ENCODE measurements around the gene HOXA4.

DNA sequence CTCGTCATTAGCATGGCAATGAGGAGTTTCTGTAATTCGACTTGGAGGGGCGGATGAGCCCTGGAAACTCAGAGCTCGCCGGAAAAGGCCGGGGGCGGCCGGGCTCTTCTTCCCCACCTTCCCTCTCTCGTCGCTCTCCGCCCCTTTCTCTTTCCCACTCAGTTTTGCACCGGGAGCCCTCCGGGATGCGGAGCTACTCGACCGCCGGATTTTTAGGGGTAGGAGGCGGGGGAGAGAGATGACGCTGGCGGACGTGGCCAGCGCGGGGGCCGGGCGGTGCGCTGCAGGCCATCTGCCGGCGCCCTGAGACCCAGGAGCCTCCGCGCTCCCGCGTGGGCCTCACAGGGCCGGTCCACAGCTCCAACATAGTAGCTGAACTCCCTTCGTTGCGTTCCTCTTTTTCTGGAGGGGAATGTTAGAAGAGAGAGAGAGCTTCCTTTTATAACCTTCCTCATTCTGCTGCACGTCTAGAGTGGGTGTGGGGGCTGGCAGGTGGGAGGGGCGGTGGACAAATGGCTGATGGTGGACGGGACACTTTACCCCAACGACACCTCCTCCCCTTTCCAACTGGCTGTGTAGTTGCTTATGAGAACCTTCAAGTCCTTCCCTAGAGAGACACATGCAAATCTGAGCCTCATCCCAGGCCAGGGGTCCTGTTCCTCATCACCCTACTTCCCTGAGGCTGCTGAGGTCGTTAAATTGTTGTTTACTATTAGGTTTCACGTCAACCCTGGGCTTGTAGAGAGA lies 33.6 kb downstream of the HOXA4 start:
- TF ChIP-seq, protein P1, sequence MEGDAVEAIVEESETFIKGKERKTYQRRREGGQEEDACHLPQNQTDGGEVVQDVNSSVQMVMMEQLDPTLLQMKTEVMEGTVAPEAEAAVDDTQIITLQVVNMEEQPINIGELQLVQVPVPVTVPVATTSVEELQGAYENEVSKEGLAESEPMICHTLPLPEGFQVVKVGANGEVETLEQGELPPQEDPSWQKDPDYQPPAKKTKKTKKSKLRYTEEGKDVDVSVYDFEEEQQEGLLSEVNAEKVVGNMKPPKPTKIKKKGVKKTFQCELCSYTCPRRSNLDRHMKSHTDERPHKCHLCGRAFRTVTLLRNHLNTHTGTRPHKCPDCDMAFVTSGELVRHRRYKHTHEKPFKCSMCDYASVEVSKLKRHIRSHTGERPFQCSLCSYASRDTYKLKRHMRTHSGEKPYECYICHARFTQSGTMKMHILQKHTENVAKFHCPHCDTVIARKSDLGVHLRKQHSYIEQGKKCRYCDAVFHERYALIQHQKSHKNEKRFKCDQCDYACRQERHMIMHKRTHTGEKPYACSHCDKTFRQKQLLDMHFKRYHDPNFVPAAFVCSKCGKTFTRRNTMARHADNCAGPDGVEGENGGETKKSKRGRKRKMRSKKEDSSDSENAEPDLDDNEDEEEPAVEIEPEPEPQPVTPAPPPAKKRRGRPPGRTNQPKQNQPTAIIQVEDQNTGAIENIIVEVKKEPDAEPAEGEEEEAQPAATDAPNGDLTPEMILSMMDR (optimal IDR thresholded peaks at IDR 0.05 in 1 of 3, IDR thresholded peaks at IDR 0.05 in 1 of 3, conservative IDR thresholded peaks at IDR 0.05 in 1 of 3; ENCODE audit: extremely low read depth in 1 of 3, insufficient read depth in 2 of 3, low read length in 3 of 3), result peak in 1 of 3 experiments; percentile 2
- TF ChIP-seq EZH2 (IDR thresholded peaks at IDR 0.05; ENCODE audit: low read length), result no peak
